A549 treated with AZD9567 at 1 μM for 4 hours (cell line): Measurements from ENCODE around the gene ARHGEF35. TPM values are rescaled to one million over a fixed set of nuclear protein-coding genes. Genes with fewer than 3 reads are reported as not detected.

Experiments
- total RNA-seq: library from RNA; stranded (reverse); fragments of 200-300 nt; extraction: Qiagen RNA extraction; gene quantifications from 5 replicates; pipeline ENCODE4 v1.2.3, GENCODE V29; 2022; ENCODE audit not compliant: insufficient read depth

Gene ARHGEF35
- total RNA-seq: 0.27 to 0.53 TPM (median 0.39 TPM) in 4 of 5 replicates, not detected in the other

GRCh38 chr7:144195212-144195872 is at the start of gene ARHGEF35:
Gene ARHGEF35, minus strand, starts transcription at chr7:144195833. Its CDS starts 7,450 bp downstream, at chr7:144188383.

GRCh38 chr7:144239365-144239764 is 43.7 kb upstream of the ARHGEF35 start, which contains the start of gene OR2A42:
Gene OR2A42, minus strand, starts transcription at chr7:144239605. Its CDS starts 6,762 bp downstream, at chr7:144232843.

GRCh38 chr7:144183166-144183565 is 12.5 kb downstream of the ARHGEF35 start, which contains the start of gene CTAGE4:
Gene CTAGE4, plus strand, starts transcription at chr7:144183466. Its CDS starts 38 bp downstream, at chr7:144183504.

Other genes starting within 250 kb of the ARHGEF35 start
- gene OR2F1, start 241.0 kb downstream of the ARHGEF35 start, total RNA-seq: not detected in 5 replicates
- gene OR6B1, start 195.5 kb downstream of the ARHGEF35 start, total RNA-seq: not detected in 5 replicates
- gene OR2A5, start 146.9 kb downstream of the ARHGEF35 start, total RNA-seq: not detected in 5 replicates
- gene OR2A25, start 126.0 kb downstream of the ARHGEF35 start, total RNA-seq: not detected in 5 replicates
- gene OR2A12, start 109.6 kb downstream of the ARHGEF35 start, total RNA-seq: not detected in 5 replicates
- gene OR2A2, start 86.2 kb downstream of the ARHGEF35 start, total RNA-seq: not detected in 5 replicates
- gene OR2A14, start 72.7 kb downstream of the ARHGEF35 start, total RNA-seq: not detected in 5 replicates
- 0.02 to 0.03 TPM in 2 of 5 replicates, not detected in the others for gene CTAGE4, start 12.4 kb downstream of the ARHGEF35 start, total RNA-seq
- gene OR2A42, start 43.8 kb upstream of the ARHGEF35 start, total RNA-seq: not detected in 5 replicates
- gene OR2A7, start 69.0 kb upstream of the ARHGEF35 start, total RNA-seq: not detected in 5 replicates
- gene CTAGE8, start 73.5 kb upstream of the ARHGEF35 start, total RNA-seq: 0.02 TPM in 1 of 5 replicates, not detected in the others
- not detected in 5 replicates for gene OR2A1, start 116.6 kb upstream of the ARHGEF35 start, total RNA-seq
- 2.1 to 3.5 TPM (median 2.2 TPM) in 5 replicates for gene ARHGEF5, start 159.6 kb upstream of the ARHGEF35 start, total RNA-seq
- gene NOBOX, start 207.9 kb upstream of the ARHGEF35 start, total RNA-seq: not detected in 5 replicates